CD4-positive, alpha-beta T cell (primary cell): Measurements from ENCODE around the gene ZNF337. TPM values are rescaled to one million over a fixed set of nuclear protein-coding genes. Genes with fewer than 3 reads are reported as not detected.
A peak's percentile ranks its signal among the peaks of the same experiment; 100 is the strongest.
"Not testable (repeated sequence)": the region's sequence is repeated elsewhere in the genome, so short reads cannot be mapped to it uniquely, and the experiment has no call there.

Experiments
- ATAC-seq: fragments of 200-7000 bp; cut with Tn5 transposase; one replicate; pipeline ENCODE4 v1.10.0; 2022; ENCODE audit warnings: mild to moderate bottlenecking; ENCODE audit not compliant: poor library complexity
- CTCF ChIA-PET: fragments of 350-600 bp; sonication (Branson Sonifier 250); formaldehyde crosslinking; loops from one replicate; lab custom pipeline; 2021; ENCODE audit warnings: antibody characterized with exemption, inconsistent platforms; lab: Charles Lee
- POLR2A ChIA-PET: fragments of 350-600 bp; sonication (Branson Sonifier 250); formaldehyde crosslinking; loops from one replicate; lab custom pipeline; 2021; ENCODE audit warnings: antibody characterized with exemption, inconsistent platforms; lab: Charles Lee
- DNase-seq, 14 experiments: peaks; one replicate each; pipeline ENCODE4 v3.0.0-alpha.2; 2013 to 2020; ENCODE audit warnings: mixed read lengths in 2 of 14
- H3K27ac ChIP-seq, 2 donors: one replicate each; pipeline versions ENCODE4 v1.5.1 to v1.7.0; 2013; ENCODE audit warnings: low read length in 2 of 2, low read depth in 1 of 2, mild to moderate bottlenecking in 1 of 2
- H3K27me3 ChIP-seq, 2 experiments: 1 replicate in 1 of 2; 2 replicates in 1 of 2; pipeline versions ENCODE4 v1.6.1 to v1.7.0; 2013; ENCODE audit warnings: low read length in 2 of 2, control low read depth in 1 of 2, mild to moderate bottlenecking in 1 of 2, moderate library complexity in 1 of 2; ENCODE audit not compliant: insufficient read depth in 2 of 2, control insufficient read depth in 1 of 2
- H3K36me3 ChIP-seq: one replicate; pipeline ENCODE4 v1.6.1; 2013; ENCODE audit warnings: low read length, control low read depth; ENCODE audit not compliant: insufficient read depth
- H3K4me1 ChIP-seq: one replicate; pipeline ENCODE4 v1.6.1; 2013; ENCODE audit warnings: low read length, control low read depth; ENCODE audit not compliant: insufficient read depth
- H3K4me3 ChIP-seq: one replicate; pipeline ENCODE4 v1.5.1; 2013; ENCODE audit warnings: mild to moderate bottlenecking, low read length, moderate library complexity
- H3K9me3 ChIP-seq, 2 experiments: 1 replicate in 1 of 2; 2 replicates in 1 of 2; pipeline versions ENCODE4 v1.6.1 to v1.7.0; 2013; ENCODE audit warnings: low read length in 2 of 2, mild to moderate bottlenecking in 2 of 2, control low read depth in 1 of 2, moderate library complexity in 1 of 2; ENCODE audit not compliant: control insufficient read depth in 1 of 2, insufficient read depth in 1 of 2
- H3K27ac Mint-ChIP-seq: one replicate; pipeline ENCODE4 v1.8.0; 2020; ENCODE audit warnings: mixed read lengths
- H3K27me3 Mint-ChIP-seq: one replicate; pipeline ENCODE4 v1.8.0; 2021; ENCODE audit warnings: mixed read lengths
- H3K36me3 Mint-ChIP-seq: one replicate; pipeline ENCODE4 v1.8.0; 2021; ENCODE audit warnings: low read depth, mixed read lengths
- H3K4me1 Mint-ChIP-seq: one replicate; pipeline ENCODE4 v1.8.0; 2021; ENCODE audit warnings: low read depth, mixed read lengths
- H3K4me3 Mint-ChIP-seq: one replicate; pipeline ENCODE4 v1.8.0; 2020; ENCODE audit warnings: mild to moderate bottlenecking, mixed read lengths
- H3K9me3 Mint-ChIP-seq: one replicate; pipeline ENCODE4 v1.8.0; 2020; ENCODE audit warnings: mixed read lengths
- intact Hi-C, 2 experiments: fragments of 100-400 bp; cut with DNase I in 1 of 2; cut with micrococcal nuclease in 1 of 2; formaldehyde crosslinking; loops; one replicate each; pipeline versions ENCODE4 v1.15.1 to v1.9.0; 2023 to 2025; cut with DNase I, micrococcal nuclease
- total RNA-seq, 174 experiments: library from RNA in 2 of 174; stranded (reverse) in 2 of 174; gene quantifications; one replicate each; pipeline ENCODE4 v1.2.3 and lab custom pipeline; 2021 to 2026
- TF ChIP-seq, protein P1 (sequence below): fragments of 200-600 bp; IDR thresholded peaks from one replicate; pipeline ENCODE4 v1.8.0; 2022; ENCODE audit warnings: antibody characterized with exemption, mild to moderate bottlenecking

Gene ZNF337
- total RNA-seq, 2 experiments from 2014 or later: 17.9 to 18.1 TPM

DNA sequence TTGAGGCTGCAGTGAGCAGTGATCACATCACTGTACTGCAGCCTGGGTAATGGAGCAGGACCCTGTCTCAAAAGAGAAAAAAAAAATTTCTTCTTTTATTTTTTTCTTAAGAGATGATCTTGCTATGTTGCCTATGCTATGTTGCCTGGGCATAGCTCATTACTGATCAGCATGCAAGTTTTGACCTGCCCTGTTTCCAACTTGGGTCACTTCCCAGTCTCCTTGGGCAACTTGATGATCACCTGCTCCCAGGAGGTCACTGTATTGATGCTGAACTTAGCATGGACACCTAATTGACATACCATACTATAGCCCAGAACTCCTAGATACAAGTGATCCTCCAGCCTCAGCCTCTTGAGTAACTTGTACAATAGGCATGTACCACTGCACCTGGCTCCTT, 42.2 kb downstream of the ZNF337 start:
- Histone ChIP-seq H3K4me1 (no peaks in the 10 kb centered on the region), H3K9me3 (no peaks in the 10 kb centered on the region), H3K4me3 (no peak overlapping the region), H3K36me3 (no peaks in the 10 kb centered on the region), H3K27me3 (no peaks in the 10 kb centered on the region), H3K27ac (no peak overlapping the region)
- H3K9me3 Mint-ChIP-seq: no peaks in the 10 kb centered on the region
- H3K36me3 Mint-ChIP-seq: peaks cover 6% of the 10 kb centered on the region
- intact Hi-C loops: no loop called here
- H3K4me3 Mint-ChIP-seq: no peak overlapping the region
- H3K27ac Mint-ChIP-seq: no peak overlapping the region
- no peaks in the 10 kb centered on the region for H3K27me3 Mint-ChIP-seq
- ChIA-PET POLR2A (no interaction called here), CTCF (no interaction called here)
- ATAC-seq (no peak), DNase-seq (no peak)
- H3K4me1 Mint-ChIP-seq: no peaks in the 10 kb centered on the region
- TF ChIP-seq, protein P1, sequence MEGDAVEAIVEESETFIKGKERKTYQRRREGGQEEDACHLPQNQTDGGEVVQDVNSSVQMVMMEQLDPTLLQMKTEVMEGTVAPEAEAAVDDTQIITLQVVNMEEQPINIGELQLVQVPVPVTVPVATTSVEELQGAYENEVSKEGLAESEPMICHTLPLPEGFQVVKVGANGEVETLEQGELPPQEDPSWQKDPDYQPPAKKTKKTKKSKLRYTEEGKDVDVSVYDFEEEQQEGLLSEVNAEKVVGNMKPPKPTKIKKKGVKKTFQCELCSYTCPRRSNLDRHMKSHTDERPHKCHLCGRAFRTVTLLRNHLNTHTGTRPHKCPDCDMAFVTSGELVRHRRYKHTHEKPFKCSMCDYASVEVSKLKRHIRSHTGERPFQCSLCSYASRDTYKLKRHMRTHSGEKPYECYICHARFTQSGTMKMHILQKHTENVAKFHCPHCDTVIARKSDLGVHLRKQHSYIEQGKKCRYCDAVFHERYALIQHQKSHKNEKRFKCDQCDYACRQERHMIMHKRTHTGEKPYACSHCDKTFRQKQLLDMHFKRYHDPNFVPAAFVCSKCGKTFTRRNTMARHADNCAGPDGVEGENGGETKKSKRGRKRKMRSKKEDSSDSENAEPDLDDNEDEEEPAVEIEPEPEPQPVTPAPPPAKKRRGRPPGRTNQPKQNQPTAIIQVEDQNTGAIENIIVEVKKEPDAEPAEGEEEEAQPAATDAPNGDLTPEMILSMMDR: no peak

DNA sequence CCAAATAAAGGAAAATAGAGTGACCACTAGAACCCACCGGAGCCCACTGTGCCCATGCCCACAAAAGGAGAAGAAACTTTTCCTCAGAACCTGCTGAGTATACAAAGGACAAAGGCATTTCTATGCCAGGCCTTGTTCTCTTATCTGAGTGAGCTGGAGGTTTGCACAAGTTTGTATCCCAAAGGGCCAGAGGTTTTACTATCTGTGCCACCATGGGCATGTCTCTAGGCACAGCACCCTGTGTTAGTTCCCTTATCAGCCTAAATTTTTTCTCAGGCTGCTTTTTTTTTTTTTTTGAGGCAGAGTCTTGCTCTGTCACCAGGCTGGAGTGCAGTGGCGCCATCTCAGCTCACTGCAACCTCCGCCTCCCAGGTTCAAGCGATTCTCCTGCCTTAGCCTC, 43.8 kb downstream of the ZNF337 start:
- DNase-seq, intact Hi-C loops, H3K4me3 Mint-ChIP-seq, H3K27me3 Mint-ChIP-seq, H3K4me3 ChIP-seq, H3K4me1 ChIP-seq, H3K36me3 Mint-ChIP-seq, H3K27me3 ChIP-seq, H3K4me1 Mint-ChIP-seq, H3K27ac Mint-ChIP-seq, ATAC-seq, CTCF ChIA-PET, POLR2A ChIA-PET, H3K9me3 ChIP-seq, H3K36me3 ChIP-seq, H3K27ac ChIP-seq, H3K9me3 Mint-ChIP-seq: not testable (repeated sequence)

DNA sequence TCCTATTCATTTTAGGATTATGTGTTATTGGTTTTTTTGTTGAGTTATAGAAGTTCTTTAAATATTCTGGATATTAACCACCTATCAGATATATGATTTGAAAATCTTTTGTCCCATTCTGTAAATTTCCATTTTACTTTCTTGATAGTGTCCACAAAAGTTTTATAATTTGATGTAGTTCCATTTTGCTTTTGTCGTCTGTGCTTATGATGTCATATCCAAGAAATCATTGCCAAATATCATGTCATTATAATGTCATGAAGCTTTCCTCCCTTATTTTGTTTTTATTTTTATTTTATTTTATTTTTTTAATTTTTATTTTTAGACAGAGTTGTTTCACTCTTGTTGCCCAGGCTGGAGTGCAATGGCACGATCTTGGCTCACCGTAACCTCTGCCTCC, 51.8 kb downstream of the ZNF337 start:
- no peaks in the 10 kb centered on the region for H3K27me3 ChIP-seq
- H3K4me1 ChIP-seq: peaks cover 11% of the 10 kb centered on the region
- H3K4me3 ChIP-seq: no peak overlapping the region
- TF ChIP-seq, protein P1: no peak
- ChIA-PET POLR2A (no interaction called here), CTCF (no interaction called here)
- Mint-ChIP-seq H3K9me3 (no peaks in the 10 kb centered on the region), H3K27ac (no peak overlapping the region), H3K4me3 (no peak overlapping the region), H3K27me3 (no peaks in the 10 kb centered on the region), H3K36me3 (peaks cover 22% of the 10 kb centered on the region), H3K4me1 (no peaks in the 10 kb centered on the region)
- intact Hi-C loops: no loop called here
- no peaks in the 10 kb centered on the region for H3K9me3 ChIP-seq
- H3K36me3 ChIP-seq: no peaks in the 10 kb centered on the region
- no peak overlapping the region for H3K27ac ChIP-seq
- no peak for DNase-seq
- ATAC-seq: no peak

DNA sequence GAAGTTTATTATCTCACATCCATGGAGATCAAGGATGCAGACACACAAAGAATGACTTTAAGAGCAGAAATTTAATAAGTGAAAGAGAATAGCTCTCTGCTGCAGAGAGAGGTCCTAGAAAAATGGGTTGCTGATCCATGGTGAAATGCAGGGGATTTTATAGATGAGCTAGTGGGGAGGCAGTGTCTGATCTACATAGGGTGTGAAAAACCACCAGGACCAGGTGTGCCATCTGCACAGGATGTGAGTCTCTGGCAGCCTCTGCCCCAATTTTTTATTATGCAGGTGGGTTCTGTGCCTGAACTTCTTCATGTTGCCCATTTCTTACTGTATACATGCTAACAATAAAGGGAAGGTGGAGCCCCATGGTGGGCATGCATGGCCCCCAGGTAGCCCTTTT, 52.9 kb downstream of the ZNF337 start:
- intact Hi-C loops: no loop called here
- Mint-ChIP-seq H3K4me3 (no peak overlapping the region), H3K9me3 (no peaks in the 10 kb centered on the region), H3K27ac (no peak overlapping the region), H3K4me1 (no peaks in the 10 kb centered on the region), H3K36me3 (peaks cover 23% of the 10 kb centered on the region), H3K27me3 (no peaks in the 10 kb centered on the region)
- no peaks in the 10 kb centered on the region for H3K27me3 ChIP-seq
- no peaks in the 10 kb centered on the region for H3K9me3 ChIP-seq
- ChIA-PET POLR2A (no interaction called here), CTCF (no interaction called here)
- DNase-seq (peak in 3 of 14 experiments; percentile 7 to 23 (median 20)), ATAC-seq (no peak)
- H3K4me3 ChIP-seq: no peak overlapping the region
- no peaks in the 10 kb centered on the region for H3K36me3 ChIP-seq
- H3K4me1 ChIP-seq: peaks cover 11% of the 10 kb centered on the region
- TF ChIP-seq, protein P1: no peak
- no peak overlapping the region for H3K27ac ChIP-seq
